Fibroblast of lung (primary cell): ENCODE data around the gene SLC13A5. TPM values are rescaled to one million over a fixed set of nuclear protein-coding genes. Genes with fewer than 3 reads are reported as not detected.

Source experiments
- DNase-seq, 2 donors: peaks; one replicate each; pipeline versions ENCODE4 v3.0.0 to v3.0.0-alpha.2; 2010; ENCODE audit warnings: low read depth in 2 of 2
- H2AFZ ChIP-seq: 2 replicates; pipeline ENCODE4 v1.5.1; 2012; ENCODE audit warnings: low read length, control low read depth, inconsistent platforms
- H3K27ac ChIP-seq: 2 replicates; pipeline ENCODE4 v1.5.1; 2011; ENCODE audit warnings: low read length, control low read depth; ENCODE audit not compliant: insufficient read depth
- H3K27me3 ChIP-seq: 2 replicates; pipeline ENCODE4 v1.5.1; 2011; ENCODE audit warnings: mild to moderate bottlenecking, low read length; ENCODE audit not compliant: control insufficient read depth, insufficient read depth
- H3K36me3 ChIP-seq: 2 replicates; pipeline ENCODE4 v1.5.1; 2011; ENCODE audit warnings: low read length; ENCODE audit not compliant: control insufficient read depth, insufficient read depth
- H3K4me1 ChIP-seq: 2 replicates; pipeline ENCODE4 v1.5.1; 2011; ENCODE audit warnings: low read length; ENCODE audit not compliant: control insufficient read depth, insufficient read depth; ENCODE audit errors: extremely low read depth
- H3K4me2 ChIP-seq: 2 replicates; pipeline ENCODE4 v1.5.1; 2011; ENCODE audit warnings: low read length, control low read depth; ENCODE audit not compliant: insufficient read depth; ENCODE audit errors: extremely low read depth
- H3K4me3 ChIP-seq, 4 experiments: fragments of 200-600 bp in 1 of 4; sonication (generic) in 1 of 4; replicated peaks in 1 of 4; 2 replicates each; pipeline ENCODE4 v1.5.1; 2011 to 2016; ENCODE audit warnings: low read length in 4 of 4, low read depth in 3 of 4, mild to moderate bottlenecking in 3 of 4, control low read depth in 2 of 4, inconsistent platforms in 1 of 4, mixed read lengths in 1 of 4; ENCODE audit not compliant: insufficient read depth in 1 of 4; ENCODE audit errors: control extremely low read depth in 1 of 4
- H3K79me2 ChIP-seq: 2 replicates; pipeline ENCODE4 v1.5.1; 2012; ENCODE audit warnings: mild to moderate bottlenecking, low read length, inconsistent platforms; ENCODE audit not compliant: control insufficient read depth, insufficient read depth
- H3K9ac ChIP-seq: 2 replicates; pipeline ENCODE4 v1.5.1; 2011; ENCODE audit warnings: mild to moderate bottlenecking, low read length, control low read depth; ENCODE audit not compliant: insufficient read depth
- H3K9me3 ChIP-seq: 2 replicates; pipeline ENCODE4 v1.5.1; 2012; ENCODE audit warnings: low read depth, low read length; ENCODE audit not compliant: control insufficient read depth, insufficient read depth
- H4K20me1 ChIP-seq: 2 replicates; pipeline ENCODE4 v1.5.1; 2011; ENCODE audit warnings: low read length; ENCODE audit not compliant: control insufficient read depth, insufficient read depth; ENCODE audit errors: extremely low read depth
- EZH2 ChIP-seq: IDR thresholded peaks from 2 replicates; pipeline ENCODE4 v1.5.1; 2012; ENCODE audit warnings: low read length, control low read depth, mild to moderate bottlenecking; ENCODE audit errors: missing control alignments
- polyA plus RNA-seq, 2 donors: library from polyadenylated mRNA; depleted of rRNA in 1 of 2; stranded (reverse) in 1 of 2; unstranded in 1 of 2; fragments of >200 nt; gene quantifications; 2 replicates each; pipeline ENCODE4 v1.2.1, GENCODE V29; 2011 to 2012; ENCODE audit warnings: missing spikeins in 1 of 2
- total RNA-seq: library from RNA; depleted of rRNA; stranded (reverse); fragments of >200 nt; gene quantifications from 2 replicates; pipeline ENCODE4 v1.2.1, GENCODE V29; 2014
- TF ChIP-seq, protein P1 (sequence below), 2 donors: IDR thresholded peaks in 1 of 2; conservative IDR thresholded peaks in 1 of 2; 1 replicate in 1 of 2; 2 replicates in 1 of 2; pipeline ENCODE4 v1.5.1; 2011 to 2012; ENCODE audit warnings: low read length in 2 of 2, control low read depth in 1 of 2, inconsistent platforms in 1 of 2, low read depth in 1 of 2, mild to moderate bottlenecking in 1 of 2

Gene SLC13A5
- total and polyA plus RNA-seq, 2 donors (not counting 1 experiment from before 2014, with no cell fraction given), result not detected

DNA sequence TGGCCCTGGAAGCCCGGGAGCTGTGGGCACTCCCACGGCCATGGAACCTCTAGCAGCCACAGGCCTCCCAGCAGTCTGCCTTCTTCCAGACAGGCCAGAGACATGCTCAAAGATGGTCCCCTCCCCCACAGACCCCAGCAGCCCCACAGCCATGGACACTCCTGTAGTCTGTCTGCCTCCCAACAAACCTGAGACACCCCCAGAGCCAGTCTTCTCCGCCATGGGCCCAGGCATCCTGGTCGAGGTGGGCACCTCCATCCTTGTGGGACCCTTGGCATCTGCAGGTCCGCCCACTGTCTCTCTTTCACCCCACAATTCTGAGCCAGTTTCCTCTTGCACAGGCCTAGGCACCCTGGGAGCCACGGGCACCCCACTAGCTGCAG, 75.7 kb downstream of the SLC13A5 start:
- H3K27ac ChIP-seq, result no peak overlapping the region

DNA sequence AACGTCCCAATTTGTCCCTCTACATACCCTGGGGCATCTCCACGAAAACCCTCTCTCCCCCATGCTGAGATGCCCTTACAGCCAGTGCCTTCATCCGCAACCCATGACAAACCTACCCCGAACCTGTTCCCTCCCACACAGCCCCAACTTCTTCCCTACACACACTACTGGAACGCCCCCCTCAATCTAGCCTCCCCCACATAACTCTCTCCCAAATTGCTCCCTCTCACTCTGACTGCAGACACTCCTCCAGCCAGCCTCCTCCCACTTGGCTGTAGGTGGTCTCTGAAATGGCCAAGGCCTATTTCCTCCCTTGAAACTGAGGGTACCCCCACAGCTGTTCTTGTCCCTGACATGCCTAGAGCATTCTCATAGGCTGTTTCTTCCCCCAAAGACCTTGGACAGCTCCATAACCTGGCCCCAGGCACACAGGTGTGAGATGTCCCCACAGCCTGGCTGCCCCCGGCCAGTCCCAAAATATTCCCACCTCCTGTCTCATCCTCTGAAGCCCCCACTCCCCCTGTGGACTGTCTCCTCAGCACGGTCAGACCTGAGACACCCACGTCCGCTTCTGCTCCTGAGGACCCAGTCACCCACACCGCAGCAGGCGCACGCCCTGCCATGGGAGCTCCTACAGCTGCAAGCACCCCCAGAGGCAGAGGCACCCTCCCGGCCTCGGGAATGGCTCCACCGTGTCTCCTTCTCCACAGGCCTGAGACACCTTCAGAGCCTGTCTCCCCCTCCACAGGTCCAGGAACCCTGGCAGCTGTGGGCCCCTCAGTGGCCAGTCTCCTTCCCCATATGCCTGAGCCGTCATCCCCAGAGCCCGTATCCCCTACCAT, 76.3 kb downstream of the SLC13A5 start:
- Histone ChIP-seq H3K4me2 (no peak overlapping the region), H3K9ac (no peak overlapping the region), H3K4me3 (no peak overlapping the region), H3K27ac (no peak overlapping the region), H3K36me3 (peaks cover 7% of the 10 kb centered on the region), H3K4me1 (peaks cover 4% of the 10 kb centered on the region), H4K20me1 (no peaks in the 10 kb centered on the region), H3K9me3 (no peaks in the 10 kb centered on the region), H3K27me3 (no peaks in the 10 kb centered on the region), H2AFZ (no peak overlapping the region), H3K79me2 (peaks cover 31% of the 10 kb centered on the region)
- TF ChIP-seq, protein P1, sequence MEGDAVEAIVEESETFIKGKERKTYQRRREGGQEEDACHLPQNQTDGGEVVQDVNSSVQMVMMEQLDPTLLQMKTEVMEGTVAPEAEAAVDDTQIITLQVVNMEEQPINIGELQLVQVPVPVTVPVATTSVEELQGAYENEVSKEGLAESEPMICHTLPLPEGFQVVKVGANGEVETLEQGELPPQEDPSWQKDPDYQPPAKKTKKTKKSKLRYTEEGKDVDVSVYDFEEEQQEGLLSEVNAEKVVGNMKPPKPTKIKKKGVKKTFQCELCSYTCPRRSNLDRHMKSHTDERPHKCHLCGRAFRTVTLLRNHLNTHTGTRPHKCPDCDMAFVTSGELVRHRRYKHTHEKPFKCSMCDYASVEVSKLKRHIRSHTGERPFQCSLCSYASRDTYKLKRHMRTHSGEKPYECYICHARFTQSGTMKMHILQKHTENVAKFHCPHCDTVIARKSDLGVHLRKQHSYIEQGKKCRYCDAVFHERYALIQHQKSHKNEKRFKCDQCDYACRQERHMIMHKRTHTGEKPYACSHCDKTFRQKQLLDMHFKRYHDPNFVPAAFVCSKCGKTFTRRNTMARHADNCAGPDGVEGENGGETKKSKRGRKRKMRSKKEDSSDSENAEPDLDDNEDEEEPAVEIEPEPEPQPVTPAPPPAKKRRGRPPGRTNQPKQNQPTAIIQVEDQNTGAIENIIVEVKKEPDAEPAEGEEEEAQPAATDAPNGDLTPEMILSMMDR (conservative IDR thresholded peaks at IDR 0.05 in 1 of 2, IDR thresholded peaks at IDR 0.05 in 1 of 2; ENCODE audit: low read depth in 1 of 2, low read length in 2 of 2), result no peak
- TF ChIP-seq EZH2, result no peak
- DNase-seq, result no peak

More for the DNA sequence above, 75.7 kb downstream of the SLC13A5 start:
- no peaks in the 10 kb centered on the region for H4K20me1 ChIP-seq
- H3K36me3 ChIP-seq, result peaks cover 4% of the 10 kb centered on the region
- no peak overlapping the region for H2AFZ ChIP-seq
- no peak overlapping the region for H3K4me3 ChIP-seq
- H3K9ac ChIP-seq, result no peak overlapping the region
- peaks cover 5% of the 10 kb centered on the region for H3K4me1 ChIP-seq
- no peak overlapping the region for H3K4me2 ChIP-seq
- H3K27me3 ChIP-seq, result no peaks in the 10 kb centered on the region
- no peaks in the 10 kb centered on the region for H3K9me3 ChIP-seq
- no peak for TF ChIP-seq EZH2
- peaks cover 36% of the 10 kb centered on the region for H3K79me2 ChIP-seq
- DNase-seq, result no peak

DNA sequence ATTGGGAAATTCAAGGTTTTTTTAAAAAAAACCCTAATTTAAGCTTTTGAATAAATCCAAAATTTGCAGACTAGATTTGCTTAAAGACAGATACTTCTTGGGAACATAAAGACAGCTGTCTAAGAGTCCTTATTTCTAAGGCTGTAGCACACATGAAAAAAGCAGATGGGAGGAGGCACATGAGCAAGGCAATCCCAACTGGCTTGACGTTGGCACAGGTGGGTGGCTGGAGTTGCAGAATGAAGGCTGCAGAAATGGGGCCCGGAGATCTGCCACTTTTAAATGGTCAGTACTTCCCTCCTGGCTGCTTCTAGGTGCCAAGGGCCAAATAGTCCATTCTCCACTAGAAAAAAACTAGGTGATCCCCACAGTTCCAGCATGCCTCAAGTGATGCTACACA, 77.1 kb downstream of the SLC13A5 start:
- no peak for DNase-seq
- H3K9me3 ChIP-seq, result no peaks in the 10 kb centered on the region
- H3K9ac ChIP-seq, result no peak overlapping the region
- no peak overlapping the region for H3K27ac ChIP-seq
- H3K4me1 ChIP-seq, result peaks cover 4% of the 10 kb centered on the region
- no peak overlapping the region for H3K4me2 ChIP-seq
- no peak overlapping the region for H3K4me3 ChIP-seq
- H3K27me3 ChIP-seq, result no peaks in the 10 kb centered on the region
- H4K20me1 ChIP-seq, result no peaks in the 10 kb centered on the region
- peaks cover 25% of the 10 kb centered on the region for H3K79me2 ChIP-seq
- TF ChIP-seq, protein P1 (conservative IDR thresholded peaks at IDR 0.05 in 1 of 2, IDR thresholded peaks at IDR 0.05 in 1 of 2; ENCODE audit: low read depth in 1 of 2, low read length in 2 of 2), result no peak
- TF ChIP-seq EZH2, result no peak
- H2AFZ ChIP-seq, result no peak overlapping the region
- H3K36me3 ChIP-seq, result peaks cover 7% of the 10 kb centered on the region

Other genes with a start within 250 kb of the SLC13A5 start
- 0.77 and 0.99 TPM in 2 replicates for gene PITPNM3, start 156.8 kb downstream of the SLC13A5 start, total RNA-seq
- 0.38 and 1.1 TPM in 2 replicates for gene PITPNM3, start 156.8 kb downstream of the SLC13A5 start, polyA plus RNA-seq
- 12.1 and 12.9 TPM in 2 replicates for gene KIAA0753, start 72.7 kb downstream of the SLC13A5 start, total RNA-seq
- gene KIAA0753, start 72.7 kb downstream of the SLC13A5 start, polyA plus RNA-seq, result 4.6 and 5.8 TPM in 2 replicates
- gene TXNDC17, start 72.3 kb downstream of the SLC13A5 start, total RNA-seq, result 75.2 and 87.5 TPM in 2 replicates
- gene TXNDC17, start 72.3 kb downstream of the SLC13A5 start, polyA plus RNA-seq, result 243 and 257 TPM in 2 replicates
- 6.4 and 10.6 TPM in 2 replicates for gene MED31, start 61.8 kb downstream of the SLC13A5 start, total RNA-seq
- gene MED31, start 61.8 kb downstream of the SLC13A5 start, polyA plus RNA-seq, result 14.7 and 17.0 TPM in 2 replicates
- gene C17orf100, start 61.6 kb downstream of the SLC13A5 start, total RNA-seq, result 0.26 and 0.33 TPM in 2 replicates
- 0.84 and 1.5 TPM in 2 replicates for gene C17orf100, start 61.6 kb downstream of the SLC13A5 start, polyA plus RNA-seq
- 57.5 and 98.9 TPM in 2 replicates for gene XAF1, start 42.7 kb upstream of the SLC13A5 start, total RNA-seq
- gene XAF1, start 42.7 kb upstream of the SLC13A5 start, polyA plus RNA-seq, result 3.2 and 3.5 TPM in 2 replicates
- gene FBXO39, start 62.8 kb upstream of the SLC13A5 start, total RNA-seq, result 0.51 and 0.66 TPM in 2 replicates
- gene FBXO39, start 62.8 kb upstream of the SLC13A5 start, polyA plus RNA-seq, result 0.10 and 0.25 TPM in 2 replicates
- not detected in 2 replicates for gene TEKT1, start 118.4 kb upstream of the SLC13A5 start, total RNA-seq
- not detected in 2 replicates for gene TEKT1, start 118.4 kb upstream of the SLC13A5 start, polyA plus RNA-seq